Mesothelial cell of epicardium (in vitro differentiated cells): Measurements from ENCODE around the gene FNBP1. TPM values are rescaled to one million over a fixed set of nuclear protein-coding genes. Genes with fewer than 3 reads are reported as not detected.
"Not testable (repeated sequence)": the region's sequence is repeated elsewhere in the genome, so short reads cannot be mapped to it uniquely, and the experiment has no call there.

ENCODE experiments used
- DNase-seq, 2 experiments: peaks; one replicate each; pipeline ENCODE4 v3.0.0; 2021; ENCODE audit warnings: low spot score in 2 of 2; ENCODE audit not compliant: unreplicated experiment in 2 of 2
- H3K27ac Mint-ChIP-seq: 2 replicates; pipeline ENCODE4 v1.8.0; 2021; ENCODE audit warnings: mixed read lengths
- H3K27me3 Mint-ChIP-seq: 2 replicates; pipeline ENCODE4 v1.8.0; 2021; ENCODE audit warnings: low read depth, mixed read lengths
- H3K36me3 Mint-ChIP-seq: 2 replicates; pipeline ENCODE4 v1.8.0; 2021; ENCODE audit warnings: mixed read lengths
- H3K4me1 Mint-ChIP-seq: 2 replicates; pipeline ENCODE4 v1.8.0; 2021; ENCODE audit warnings: mixed read lengths
- H3K4me3 Mint-ChIP-seq: 2 replicates; pipeline ENCODE4 v1.8.0; 2021; ENCODE audit warnings: mild to moderate bottlenecking, moderate library complexity, mixed read lengths
- H3K9me3 Mint-ChIP-seq: 2 replicates; pipeline ENCODE4 v1.8.0; 2021; ENCODE audit warnings: mixed read lengths
- total RNA-seq: library from RNA; stranded (reverse); gene quantifications from 3 replicates; pipeline ENCODE4 v1.2.1, GENCODE V29; 2021
- TF ChIP-seq, protein P1 (sequence below): fragments of 200-600 bp; sonication (generic); IDR thresholded peaks from one replicate; pipeline ENCODE4 v1.5.0; 2021; ENCODE audit warnings: antibody characterized with exemption; ENCODE audit not compliant: unreplicated experiment

The FNBP1 gene
- total RNA-seq, 1 donor from 2014 or later, result 52.4 TPM

DNA sequence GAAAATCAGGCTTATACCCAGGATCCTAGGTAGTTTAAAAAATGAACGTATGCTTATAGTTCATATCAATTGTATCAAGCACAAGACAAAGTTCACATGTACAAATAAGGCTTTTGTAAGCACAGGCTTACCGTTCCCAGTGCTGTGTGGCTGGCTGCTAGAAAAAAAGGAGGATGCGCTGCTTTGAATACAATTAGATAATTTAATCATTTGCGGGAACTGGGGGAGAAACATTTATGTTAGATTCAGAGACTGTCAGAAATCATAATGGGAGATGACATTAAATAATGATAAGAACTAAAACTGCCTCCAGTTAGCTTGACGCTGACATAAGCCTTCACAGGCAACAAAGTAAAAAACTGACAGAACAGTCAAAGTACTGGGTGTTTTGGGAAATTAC, 93.2 kb downstream of the FNBP1 start:
- no peaks in the 10 kb centered on the region for H3K9me3 Mint-ChIP-seq

DNA sequence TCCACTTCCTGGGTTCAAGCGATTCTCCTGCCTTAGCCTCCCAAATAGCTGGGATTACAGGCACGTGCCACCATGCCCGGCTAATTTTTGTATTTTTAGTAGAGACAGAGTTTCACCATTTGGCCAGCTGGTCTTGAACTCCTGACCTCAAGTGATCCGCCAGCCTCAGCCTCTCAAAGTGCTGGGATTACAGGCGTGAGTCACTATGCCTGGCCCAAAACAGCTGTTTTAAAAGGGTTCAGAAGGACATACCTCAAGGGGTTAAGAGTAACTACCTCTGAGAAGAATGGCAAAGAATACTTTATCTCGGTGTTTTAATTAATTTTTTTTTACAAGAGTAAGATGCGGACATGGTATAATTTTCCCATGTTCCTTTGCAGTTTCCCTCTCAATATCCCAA, 94.4 kb downstream of the FNBP1 start:
- not testable (repeated sequence) for DNase-seq, H3K4me1 Mint-ChIP-seq, H3K4me3 Mint-ChIP-seq, H3K27me3 Mint-ChIP-seq, H3K9me3 Mint-ChIP-seq
- H3K27ac Mint-ChIP-seq, result peak overlapping the region; percentile 25
- H3K36me3 Mint-ChIP-seq, result peaks cover 12% of the 10 kb centered on the region

More for the DNA sequence above, 93.2 kb downstream of the FNBP1 start:
- DNase-seq, result no peak
- Mint-ChIP-seq H3K27ac (no peak overlapping the region), H3K4me3 (no peak overlapping the region), H3K36me3 (peaks cover 9% of the 10 kb centered on the region), H3K27me3 (no peaks in the 10 kb centered on the region), H3K4me1 (peaks cover 1% of the 10 kb centered on the region)
- TF ChIP-seq, protein P1, sequence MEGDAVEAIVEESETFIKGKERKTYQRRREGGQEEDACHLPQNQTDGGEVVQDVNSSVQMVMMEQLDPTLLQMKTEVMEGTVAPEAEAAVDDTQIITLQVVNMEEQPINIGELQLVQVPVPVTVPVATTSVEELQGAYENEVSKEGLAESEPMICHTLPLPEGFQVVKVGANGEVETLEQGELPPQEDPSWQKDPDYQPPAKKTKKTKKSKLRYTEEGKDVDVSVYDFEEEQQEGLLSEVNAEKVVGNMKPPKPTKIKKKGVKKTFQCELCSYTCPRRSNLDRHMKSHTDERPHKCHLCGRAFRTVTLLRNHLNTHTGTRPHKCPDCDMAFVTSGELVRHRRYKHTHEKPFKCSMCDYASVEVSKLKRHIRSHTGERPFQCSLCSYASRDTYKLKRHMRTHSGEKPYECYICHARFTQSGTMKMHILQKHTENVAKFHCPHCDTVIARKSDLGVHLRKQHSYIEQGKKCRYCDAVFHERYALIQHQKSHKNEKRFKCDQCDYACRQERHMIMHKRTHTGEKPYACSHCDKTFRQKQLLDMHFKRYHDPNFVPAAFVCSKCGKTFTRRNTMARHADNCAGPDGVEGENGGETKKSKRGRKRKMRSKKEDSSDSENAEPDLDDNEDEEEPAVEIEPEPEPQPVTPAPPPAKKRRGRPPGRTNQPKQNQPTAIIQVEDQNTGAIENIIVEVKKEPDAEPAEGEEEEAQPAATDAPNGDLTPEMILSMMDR, result no peak

DNA sequence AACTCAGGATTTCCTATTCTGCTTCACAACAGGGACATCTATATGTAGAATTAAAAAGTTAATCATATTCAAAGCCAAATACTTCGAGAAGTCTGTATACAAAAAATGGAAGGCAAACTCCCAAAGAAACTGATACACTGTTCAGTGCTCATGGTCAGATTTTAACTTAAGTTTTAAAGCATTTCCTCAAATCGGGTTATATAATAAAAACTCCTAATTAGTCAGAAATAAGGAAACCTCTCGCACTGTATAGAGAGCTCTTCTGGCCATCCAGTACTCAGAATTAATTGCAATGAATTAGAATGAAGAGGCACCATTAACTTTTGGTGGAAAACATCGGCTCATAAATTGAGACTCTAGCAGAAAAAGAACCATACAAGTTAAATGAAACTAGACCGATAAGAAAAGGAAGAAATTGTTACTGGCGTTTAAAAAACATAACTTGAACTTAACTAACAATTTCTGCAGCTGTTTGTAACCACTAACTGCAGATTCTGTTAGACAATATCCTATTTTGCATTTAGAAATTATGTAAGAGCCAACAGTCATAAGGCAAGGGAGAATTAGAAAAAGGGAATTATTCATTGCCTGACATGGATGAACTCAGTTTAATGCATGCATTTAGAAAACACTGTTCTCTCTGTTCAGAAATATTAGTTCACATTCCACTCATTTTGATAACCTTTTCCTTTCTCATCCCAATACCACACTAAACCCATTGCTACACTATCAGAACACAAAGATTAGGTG, 96.6 kb downstream of the FNBP1 start:
- Mint-ChIP-seq H3K4me3 (no peak overlapping the region), H3K4me1 (no peaks in the 10 kb centered on the region), H3K9me3 (peaks cover 16% of the 10 kb centered on the region), H3K27ac (no peak overlapping the region), H3K36me3 (peaks cover 18% of the 10 kb centered on the region), H3K27me3 (no peaks in the 10 kb centered on the region)
- TF ChIP-seq, protein P1, result no peak
- no peak for DNase-seq

- DNase-seq, result no peak
- Mint-ChIP-seq H3K4me3 (no peak overlapping the region), H3K27me3 (no peaks in the 10 kb centered on the region), H3K27ac (no peak overlapping the region), H3K9me3 (peaks cover 17% of the 10 kb centered on the region), H3K36me3 (peaks cover 19% of the 10 kb centered on the region), H3K4me1 (no peaks in the 10 kb centered on the region)
- TF ChIP-seq, protein P1, result no peak
Measured at GRCh38 chr9:129945314-129945713, 97.7 kb downstream of the FNBP1 start.

DNA sequence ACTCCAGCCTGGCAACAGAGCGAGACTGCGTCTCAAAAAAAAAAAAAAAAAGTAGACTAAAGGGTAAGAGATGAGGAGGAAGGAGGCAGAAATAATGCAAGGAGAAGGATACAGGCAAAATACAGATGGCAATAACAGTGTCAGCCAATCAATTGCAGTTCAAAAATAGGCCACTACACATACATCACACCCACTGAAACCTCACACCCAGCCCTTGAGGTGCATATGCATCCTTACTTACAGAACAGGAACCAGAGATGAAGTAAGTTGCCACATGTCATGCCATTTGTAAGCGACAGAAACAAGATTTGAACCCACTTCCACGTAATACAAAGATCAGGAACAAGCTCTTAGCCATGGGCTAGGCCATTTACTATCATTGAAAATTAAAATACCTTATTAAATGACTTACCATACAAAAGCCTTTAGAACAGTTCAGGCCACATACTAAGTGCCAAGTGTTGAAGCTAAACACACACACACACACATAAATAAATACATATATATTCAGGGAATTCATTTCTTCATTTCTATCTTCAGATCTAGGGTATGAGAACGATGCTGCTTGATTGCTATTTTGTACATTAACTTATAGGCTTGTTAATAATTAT, 98.4 kb downstream of the FNBP1 start:
- no peak for DNase-seq
- Mint-ChIP-seq H3K27me3 (no peaks in the 10 kb centered on the region), H3K4me3 (no peak overlapping the region), H3K4me1 (peaks cover under 1% of the 10 kb centered on the region), H3K27ac (no peak overlapping the region), H3K36me3 (peaks cover 23% of the 10 kb centered on the region), H3K9me3 (peaks cover 18% of the 10 kb centered on the region)
- TF ChIP-seq, protein P1, result no peak

DNA sequence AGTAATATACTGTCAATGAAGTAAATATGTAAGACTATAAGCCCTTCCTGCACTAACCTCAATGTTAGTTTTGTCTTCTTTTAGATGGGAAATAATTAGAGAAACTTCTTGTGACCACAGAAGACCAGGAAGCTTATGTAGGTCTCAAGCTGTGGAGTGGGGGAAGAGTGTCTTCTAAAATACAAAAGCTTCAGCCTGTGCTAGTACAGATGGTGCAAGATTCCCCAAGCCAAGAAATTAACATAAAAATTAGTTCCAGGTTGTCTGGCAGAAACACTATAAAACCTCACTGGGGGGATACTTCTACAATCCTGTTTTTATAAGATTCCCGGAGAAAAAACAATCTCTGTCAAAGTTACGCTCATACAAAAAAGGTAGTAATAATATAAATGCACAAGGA, 103.6 kb downstream of the FNBP1 start:
- peak overlapping the region; percentile 95 for H3K27ac Mint-ChIP-seq
- DNase-seq, result no peak
- no peaks in the 10 kb centered on the region for H3K27me3 Mint-ChIP-seq
- H3K36me3 Mint-ChIP-seq, result peaks cover 23% of the 10 kb centered on the region
- H3K4me3 Mint-ChIP-seq, result no peak overlapping the region
- H3K9me3 Mint-ChIP-seq, result peaks cover 18% of the 10 kb centered on the region
- peaks cover 14% of the 10 kb centered on the region for H3K4me1 Mint-ChIP-seq
- TF ChIP-seq, protein P1, result no peak
